Panc1 (cell line): ENCODE results near the gene RAD51C. TPM values are rescaled to one million over a fixed set of nuclear protein-coding genes. Genes with fewer than 3 reads are reported as not detected.

Source experiments
- ATAC-seq: fragments of 200-7000 bp; cut with Tn5 transposase; 2 replicates; pipeline ENCODE4 v1.9.1; 2020; ENCODE audit warnings: mild to moderate bottlenecking, moderate library complexity
- BruUV-seq: library from RNA; stranded (reverse); fragments of 400-500 nt; replicated peaks from 2 replicates; lab custom pipeline; 2021; lab: Mats Ljungman, UMichigan
- CTCF ChIA-PET: fragments of 300-600 bp; sonication (Branson Sonifier 250); formaldehyde crosslinking; loops from one replicate; lab custom pipeline; 2022; ENCODE audit warnings: antibody characterized with exemption; lab: Charles Lee
- POLR2A ChIA-PET: fragments of 300-600 bp; sonication (Branson Sonifier 250); formaldehyde crosslinking; loops from one replicate; lab custom pipeline; 2022; ENCODE audit warnings: antibody characterized with exemption; lab: Charles Lee
- DNase-seq: peaks from one replicate; pipeline ENCODE4 v3.0.0-alpha.2; 2010; ENCODE audit warnings: low read depth, low spot score
- H3K27ac ChIP-seq: 2 replicates; pipeline ENCODE4 v1.5.1; 2011; ENCODE audit warnings: mild to moderate bottlenecking, low read length, inconsistent platforms
- H3K27me3 ChIP-seq: fragments of 200-500 bp; sonication (Bioruptor generic); 2 replicates; pipeline ENCODE4 v1.6.0; 2014; ENCODE audit warnings: low read length, inconsistent platforms; ENCODE audit not compliant: control insufficient read depth, insufficient read depth
- H3K36me3 ChIP-seq: fragments of 200-500 bp; sonication (Bioruptor generic); 2 replicates; pipeline ENCODE4 v1.5.1; 2014; ENCODE audit warnings: inconsistent platforms, mild to moderate bottlenecking, low read length, moderate library complexity; ENCODE audit not compliant: control insufficient read depth, insufficient read depth
- H3K4me1 ChIP-seq: 2 replicates; pipeline ENCODE4 v1.5.1; 2011; ENCODE audit warnings: inconsistent platforms, mild to moderate bottlenecking, low read length, moderate library complexity; ENCODE audit not compliant: control insufficient read depth, insufficient read depth
- H3K4me3 ChIP-seq, 2 experiments: 2 replicates each; pipeline ENCODE4 v1.5.1; 2011 to 2012; ENCODE audit warnings: low read depth in 2 of 2, low read length in 2 of 2, mild to moderate bottlenecking in 2 of 2, inconsistent platforms in 1 of 2, moderate library complexity in 1 of 2
- H3K9me3 ChIP-seq: fragments of 200-500 bp; sonication (Bioruptor generic); 2 replicates; pipeline ENCODE4 v1.5.1; 2014; ENCODE audit warnings: low read depth, mild to moderate bottlenecking, inconsistent platforms, low read length, moderate library complexity; ENCODE audit not compliant: control insufficient read depth, insufficient read depth
- POLR2AphosphoS5 ChIP-seq: IDR thresholded peaks from 2 replicates; pipeline ENCODE4 v1.6.1; 2012; ENCODE audit warnings: mild to moderate bottlenecking, low read depth, low read length, moderate library complexity
- REST ChIP-seq, 2 experiments: IDR thresholded peaks; 2 replicates each; pipeline ENCODE4 v1.6.1; 2011 to 2012; ENCODE audit warnings: low read depth in 2 of 2, control low read depth in 1 of 2, low read length in 1 of 2, mild to moderate bottlenecking in 1 of 2, moderate library complexity in 1 of 2; ENCODE audit not compliant: insufficient read depth in 1 of 2
- SIN3A ChIP-seq: IDR thresholded peaks from 2 replicates; pipeline ENCODE4 v1.6.1; 2012; ENCODE audit warnings: low read depth, mild to moderate bottlenecking, low read length, moderate library complexity, borderline replicate concordance; ENCODE audit not compliant: insufficient read depth
- TCF7L2 ChIP-seq: IDR thresholded peaks from 2 replicates; pipeline ENCODE4 v1.6.1; 2011; ENCODE audit warnings: mild to moderate bottlenecking, low read depth, low read length, inconsistent platforms
- in situ Hi-C: cut with HindIII; loops from 2 replicates; pipeline ENCODE4 v1.10.0; 2016; ENCODE audit warnings: low sequenced_read_pairs, low pct_unique_long_range_greater_than_20kb
- intact Hi-C: fragments of 100-400 bp; cut with micrococcal nuclease; formaldehyde crosslinking; loops from one replicate; pipeline ENCODE4 v1.10.0; 2022; ENCODE audit not compliant: unreplicated experiment
- total RNA-seq: library from RNA; stranded (reverse); gene quantifications from one replicate; pipeline ENCODE4 v1.2.1, GENCODE V29; 2021; ENCODE audit not compliant: unreplicated experiment
- TF ChIP-seq, protein P1 (sequence below): fragments of 450-650 bp; IDR thresholded peaks from 2 replicates; pipeline ENCODE4 v1.5.1; 2017; ENCODE audit warnings: mild to moderate bottlenecking

The RAD51C gene
- total RNA-seq, 1 experiment from 2014 or later: 19.9 TPM

DNA sequence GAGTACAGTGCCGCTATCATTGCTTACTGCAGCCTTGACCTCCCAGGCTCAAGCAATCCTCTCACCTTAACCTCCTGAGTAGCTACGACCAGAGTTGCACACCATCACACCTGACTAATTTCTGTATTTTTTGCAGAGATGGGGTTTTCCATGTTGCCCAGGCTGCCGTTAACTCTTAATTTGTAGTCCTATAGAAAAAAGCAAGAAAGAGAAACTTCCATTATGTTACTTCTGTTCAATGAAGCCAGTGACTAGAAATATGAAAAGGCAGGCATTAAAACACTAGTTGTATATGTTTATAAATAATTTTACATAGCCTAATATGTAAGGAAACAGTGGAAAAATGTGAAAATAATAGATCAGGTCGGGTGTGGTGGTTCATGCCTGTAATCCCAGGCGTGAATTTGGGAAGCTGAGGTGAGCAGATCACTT, 9.7 kb downstream of the RAD51C start:
- intact Hi-C loops: no loop called here
- no peak for ATAC-seq
- Histone ChIP-seq H3K36me3 (no peaks in the 10 kb centered on the region), H3K9me3 (no peaks in the 10 kb centered on the region), H3K4me1 (no peaks in the 10 kb centered on the region), H3K27me3 (no peaks in the 10 kb centered on the region), H3K27ac (no peak overlapping the region), H3K4me3 (no peak overlapping the region)
- ChIA-PET CTCF (interaction anchor here (0.7 kb wide), 1 partner anchor 9 kb away, joined by 8 read pairs; no protein-coding TSS in a partner anchor), POLR2A (no interaction called here)
- TF ChIP-seq POLR2AphosphoS5 (no peak), REST (IDR thresholded peaks at IDR 0.05; ENCODE audit: insufficient read depth in 1 of 2, low read depth in 2 of 2, low read length in 1 of 2) (no peak), SIN3A (no peak), TCF7L2 (no peak)
- TF ChIP-seq, protein P1, sequence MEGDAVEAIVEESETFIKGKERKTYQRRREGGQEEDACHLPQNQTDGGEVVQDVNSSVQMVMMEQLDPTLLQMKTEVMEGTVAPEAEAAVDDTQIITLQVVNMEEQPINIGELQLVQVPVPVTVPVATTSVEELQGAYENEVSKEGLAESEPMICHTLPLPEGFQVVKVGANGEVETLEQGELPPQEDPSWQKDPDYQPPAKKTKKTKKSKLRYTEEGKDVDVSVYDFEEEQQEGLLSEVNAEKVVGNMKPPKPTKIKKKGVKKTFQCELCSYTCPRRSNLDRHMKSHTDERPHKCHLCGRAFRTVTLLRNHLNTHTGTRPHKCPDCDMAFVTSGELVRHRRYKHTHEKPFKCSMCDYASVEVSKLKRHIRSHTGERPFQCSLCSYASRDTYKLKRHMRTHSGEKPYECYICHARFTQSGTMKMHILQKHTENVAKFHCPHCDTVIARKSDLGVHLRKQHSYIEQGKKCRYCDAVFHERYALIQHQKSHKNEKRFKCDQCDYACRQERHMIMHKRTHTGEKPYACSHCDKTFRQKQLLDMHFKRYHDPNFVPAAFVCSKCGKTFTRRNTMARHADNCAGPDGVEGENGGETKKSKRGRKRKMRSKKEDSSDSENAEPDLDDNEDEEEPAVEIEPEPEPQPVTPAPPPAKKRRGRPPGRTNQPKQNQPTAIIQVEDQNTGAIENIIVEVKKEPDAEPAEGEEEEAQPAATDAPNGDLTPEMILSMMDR: no peak
- in situ Hi-C loops: no loop called here
- no TSS peak for BruUV-seq
- no peak for DNase-seq

GRCh38 chr17:58702708-58703107, 10.3 kb downstream of the RAD51C start:
- intact Hi-C loops: no loop called here

More at GRCh38 chr17:58702708-58703107, 10.3 kb downstream of the RAD51C start:
- no peaks in the 10 kb centered on the region for H3K27me3 ChIP-seq
- H3K9me3 ChIP-seq: no peaks in the 10 kb centered on the region
- H3K4me1 ChIP-seq: no peaks in the 10 kb centered on the region
- no peak for TF ChIP-seq POLR2AphosphoS5
- TF ChIP-seq, protein P1: no peak
- no peak for TF ChIP-seq SIN3A
- TF ChIP-seq REST (IDR thresholded peaks at IDR 0.05; ENCODE audit: insufficient read depth in 1 of 2, low read depth in 2 of 2, low read length in 1 of 2): no peak
- TF ChIP-seq TCF7L2: no peak
- in situ Hi-C loops: no loop called here
- ATAC-seq (no peak), DNase-seq (no peak)
- ChIA-PET POLR2A (no interaction called here), CTCF (interaction anchor here (0.7 kb wide), 1 partner anchor 8 kb away, joined by 8 read pairs; no protein-coding TSS in a partner anchor)
- BruUV-seq: no TSS peak
- H3K36me3 ChIP-seq: no peaks in the 10 kb centered on the region
- no peak overlapping the region for H3K4me3 ChIP-seq
- no peak overlapping the region for H3K27ac ChIP-seq
